MCF 10A (cell line): Measurements from ENCODE around the gene ZFYVE28. TPM values are rescaled to one million over a fixed set of nuclear protein-coding genes. Genes with fewer than 3 reads are reported as not detected.

ENCODE experiments used
- BruUV-seq: library from RNA; stranded (reverse); fragments of 400-500 nt; replicated peaks from 2 replicates; lab custom pipeline; 2021; lab: Mats Ljungman, UMichigan
- CTCF ChIA-PET: fragments of 300-600 bp; sonication (Branson Sonifier 250); formaldehyde crosslinking; extraction: SDS; loops from one replicate; lab custom pipeline; 2021; ENCODE audit warnings: antibody characterized with exemption, inconsistent platforms; lab: Yijun Ruan, JAX
- POLR2A ChIA-PET: fragments of 300-600, 350-650 bp; sonication (Branson Sonifier 250); formaldehyde crosslinking; extraction: SDS; loops from one replicate; lab custom pipeline; 2020; ENCODE audit warnings: antibody characterized with exemption, inconsistent platforms; lab: Yijun Ruan, JAX
- DNase-seq: peaks from one replicate; pipeline ENCODE4 v3.0.0-alpha.2; 2018; ENCODE audit not compliant: unreplicated experiment
- H3K27ac Mint-ChIP-seq: one replicate; pipeline ENCODE4 v1.8.0; 2022; ENCODE audit warnings: mild to moderate bottlenecking, low read depth, mixed read lengths; ENCODE audit not compliant: unreplicated experiment
- H3K27me3 Mint-ChIP-seq: one replicate; pipeline ENCODE4 v1.8.0; 2022; ENCODE audit warnings: mixed read lengths; ENCODE audit not compliant: insufficient read depth, unreplicated experiment
- H3K36me3 Mint-ChIP-seq: one replicate; pipeline ENCODE4 v1.8.0; 2022; ENCODE audit warnings: mild to moderate bottlenecking, moderate library complexity, mixed read lengths; ENCODE audit not compliant: insufficient read depth, unreplicated experiment
- H3K4me1 Mint-ChIP-seq: one replicate; pipeline ENCODE4 v1.8.0; 2022; ENCODE audit warnings: mixed read lengths; ENCODE audit not compliant: insufficient read depth, unreplicated experiment
- H3K4me3 Mint-ChIP-seq: one replicate; pipeline ENCODE4 v1.8.0; 2022; ENCODE audit warnings: mild to moderate bottlenecking, moderate library complexity, mixed read lengths; ENCODE audit not compliant: unreplicated experiment
- H3K9me3 Mint-ChIP-seq: one replicate; pipeline ENCODE4 v1.8.0; 2022; ENCODE audit warnings: mixed read lengths; ENCODE audit not compliant: unreplicated experiment
- intact Hi-C: fragments of 100-400 bp; cut with micrococcal nuclease; formaldehyde crosslinking; loops from 2 replicates; pipeline ENCODE4 v1.14.1; 2022
- total RNA-seq: library from RNA; stranded (reverse); gene quantifications from 2 replicates; pipeline ENCODE4 v1.2.3, GENCODE V29; 2022
- TF ChIP-seq, protein P1 (sequence below): fragments of 200-600 bp; IDR thresholded peaks from one replicate; pipeline ENCODE4 v1.8.0; 2022; ENCODE audit warnings: antibody characterized with exemption, mild to moderate bottlenecking; ENCODE audit not compliant: unreplicated experiment

Gene ZFYVE28
- total RNA-seq, 1 experiment from 2014 or later: 1.6 TPM

DNA sequence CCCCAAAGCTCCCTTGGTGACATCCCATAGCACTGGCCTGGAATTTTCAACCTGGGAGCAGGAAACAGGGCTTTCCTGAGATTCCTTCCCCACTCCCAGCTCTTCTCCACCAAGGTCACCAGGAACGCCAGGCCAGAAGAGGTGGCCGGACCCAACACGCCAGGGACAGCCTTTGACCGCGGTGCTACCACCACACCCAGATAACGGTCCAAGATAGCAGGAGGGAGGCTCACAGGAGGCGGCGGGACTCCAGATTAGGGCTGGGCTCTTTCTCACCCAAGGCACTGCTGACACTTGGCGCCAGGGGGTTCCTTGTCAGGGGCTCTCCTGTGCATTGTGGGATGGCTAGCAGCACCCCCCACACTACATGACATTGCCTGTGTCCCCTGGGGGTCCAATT is 22.9 kb downstream of the ZFYVE28 start:
- POLR2A ChIA-PET: no interaction called here
- Mint-ChIP-seq H3K27ac (no peak overlapping the region), H3K4me1 (peaks cover 9% of the 10 kb centered on the region), H3K27me3 (peaks cover 13% of the 10 kb centered on the region), H3K4me3 (no peak overlapping the region), H3K36me3 (no peaks in the 10 kb centered on the region), H3K9me3 (no peaks in the 10 kb centered on the region)
- intact Hi-C loops: no loop called here
- BruUV-seq: no TSS peak
- CTCF ChIA-PET: no interaction called here
- no peak for DNase-seq
- TF ChIP-seq, protein P1, sequence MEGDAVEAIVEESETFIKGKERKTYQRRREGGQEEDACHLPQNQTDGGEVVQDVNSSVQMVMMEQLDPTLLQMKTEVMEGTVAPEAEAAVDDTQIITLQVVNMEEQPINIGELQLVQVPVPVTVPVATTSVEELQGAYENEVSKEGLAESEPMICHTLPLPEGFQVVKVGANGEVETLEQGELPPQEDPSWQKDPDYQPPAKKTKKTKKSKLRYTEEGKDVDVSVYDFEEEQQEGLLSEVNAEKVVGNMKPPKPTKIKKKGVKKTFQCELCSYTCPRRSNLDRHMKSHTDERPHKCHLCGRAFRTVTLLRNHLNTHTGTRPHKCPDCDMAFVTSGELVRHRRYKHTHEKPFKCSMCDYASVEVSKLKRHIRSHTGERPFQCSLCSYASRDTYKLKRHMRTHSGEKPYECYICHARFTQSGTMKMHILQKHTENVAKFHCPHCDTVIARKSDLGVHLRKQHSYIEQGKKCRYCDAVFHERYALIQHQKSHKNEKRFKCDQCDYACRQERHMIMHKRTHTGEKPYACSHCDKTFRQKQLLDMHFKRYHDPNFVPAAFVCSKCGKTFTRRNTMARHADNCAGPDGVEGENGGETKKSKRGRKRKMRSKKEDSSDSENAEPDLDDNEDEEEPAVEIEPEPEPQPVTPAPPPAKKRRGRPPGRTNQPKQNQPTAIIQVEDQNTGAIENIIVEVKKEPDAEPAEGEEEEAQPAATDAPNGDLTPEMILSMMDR: no peak

DNA sequence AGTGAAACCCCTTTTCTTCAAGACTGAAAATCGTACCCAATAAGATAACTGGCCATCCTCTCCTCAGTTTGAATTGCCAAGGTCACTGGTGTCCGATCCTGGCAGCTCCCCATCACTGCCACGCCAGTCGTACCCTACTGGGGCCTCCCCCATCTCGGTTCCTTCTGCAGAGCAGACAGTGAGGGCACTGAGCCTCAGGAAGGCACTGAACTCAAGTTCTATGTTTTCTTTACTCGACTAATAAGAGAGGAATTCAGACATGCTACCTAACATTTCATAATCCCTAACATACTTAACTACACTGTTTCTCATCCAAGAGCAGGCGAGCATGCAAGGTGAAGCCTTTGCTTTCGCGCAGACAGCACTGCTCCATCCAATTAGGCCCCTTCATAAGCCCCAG is 23.4 kb downstream of the ZFYVE28 start:
- Mint-ChIP-seq H3K9me3 (no peaks in the 10 kb centered on the region), H3K27ac (no peak overlapping the region), H3K27me3 (peaks cover 13% of the 10 kb centered on the region), H3K4me1 (peaks cover 9% of the 10 kb centered on the region), H3K36me3 (no peaks in the 10 kb centered on the region), H3K4me3 (no peak overlapping the region)
- BruUV-seq: no TSS peak
- ChIA-PET CTCF (no interaction called here), POLR2A (no interaction called here)
- TF ChIP-seq, protein P1: no peak
- intact Hi-C loops: no loop called here
- DNase-seq: peak; percentile 27

DNA sequence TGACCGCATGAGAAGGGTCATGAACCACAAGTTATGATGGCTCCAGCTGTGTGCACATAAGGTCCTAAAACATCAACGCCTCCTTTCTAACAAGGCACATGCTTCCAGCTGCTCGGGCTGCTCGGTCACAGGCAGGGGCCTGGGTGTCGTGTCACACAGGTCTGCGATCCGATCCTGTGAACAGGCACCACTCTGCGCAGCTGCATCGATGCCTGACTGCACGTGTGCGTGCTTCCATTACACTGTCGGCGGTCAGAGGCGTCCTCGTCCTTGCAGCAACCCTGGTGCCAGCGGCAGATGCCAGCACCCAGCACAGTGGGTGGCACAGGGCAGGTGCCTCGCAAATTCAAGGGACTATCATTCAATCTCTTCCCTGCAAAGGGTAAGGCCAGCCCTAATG is 23.9 kb downstream of the ZFYVE28 start:
- POLR2A ChIA-PET: no interaction called here
- BruUV-seq: no TSS peak
- CTCF ChIA-PET: no interaction called here
- Mint-ChIP-seq H3K36me3 (no peaks in the 10 kb centered on the region), H3K4me3 (no peak overlapping the region), H3K4me1 (peaks cover 9% of the 10 kb centered on the region), H3K27ac (no peak overlapping the region), H3K27me3 (peaks cover 13% of the 10 kb centered on the region), H3K9me3 (no peaks in the 10 kb centered on the region)
- TF ChIP-seq, protein P1: no peak
- intact Hi-C loops: no loop called here
- DNase-seq: no peak

DNA sequence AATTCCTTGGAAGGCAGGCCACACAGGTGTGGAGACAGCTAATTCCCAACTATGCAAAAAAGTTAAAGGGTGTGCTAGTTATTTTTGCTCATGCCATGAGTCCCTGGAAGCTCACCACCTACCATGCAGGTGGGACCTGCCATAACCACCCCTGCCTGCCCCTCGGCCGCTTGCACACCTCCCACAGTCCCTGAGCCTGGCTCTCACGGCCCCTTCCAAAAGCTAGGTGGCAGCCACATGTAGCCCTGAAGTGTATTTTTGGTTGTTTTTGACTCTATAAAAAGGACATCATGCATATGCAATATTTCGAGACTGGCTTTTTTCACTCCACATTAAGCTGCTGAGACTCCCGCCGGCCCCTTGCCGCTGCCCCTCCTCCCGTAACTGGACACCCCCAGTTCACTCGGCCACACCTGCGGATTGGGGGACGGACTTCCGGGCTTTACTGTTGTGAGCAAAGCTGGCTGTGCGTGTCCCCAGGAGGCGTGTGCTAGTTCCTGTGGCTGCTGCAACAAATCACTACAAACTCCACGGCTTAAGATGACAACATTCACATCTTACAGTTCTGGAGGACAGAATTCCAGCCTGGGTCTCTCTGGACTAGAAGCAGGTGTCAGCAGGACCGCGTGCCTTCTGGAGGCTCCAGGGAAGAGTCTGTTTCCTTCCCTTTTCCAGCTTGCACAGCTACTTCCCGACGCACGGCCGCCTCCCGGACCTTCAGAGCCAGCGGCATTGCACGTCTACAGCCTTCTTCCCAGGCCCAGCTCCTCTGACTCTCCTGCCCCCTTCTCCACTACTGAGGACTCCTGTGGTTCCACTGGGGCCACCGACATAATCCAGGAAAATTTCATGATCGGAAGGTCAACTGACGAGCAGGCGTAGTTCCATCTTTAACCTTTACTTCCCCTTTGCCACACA is 24.8 kb downstream of the ZFYVE28 start:
- CTCF ChIA-PET: interaction anchor here (1.0 to 1.9 kb wide), 2 partner anchors 9 to 17 kb away, joined by 3 to 7 read pairs; no protein-coding TSS in a partner anchor
- Mint-ChIP-seq H3K27me3 (peaks cover 8% of the 10 kb centered on the region), H3K4me3 (no peak overlapping the region), H3K36me3 (no peaks in the 10 kb centered on the region), H3K27ac (no peak overlapping the region), H3K9me3 (no peaks in the 10 kb centered on the region), H3K4me1 (peaks cover 9% of the 10 kb centered on the region)
- BruUV-seq: no TSS peak
- DNase-seq: no peak
- intact Hi-C loops: no loop called here
- TF ChIP-seq, protein P1: no peak
- POLR2A ChIA-PET: interaction anchor here (1.1 kb wide), 1 partner anchor 19 kb away, joined by 3 read pairs; no protein-coding TSS in a partner anchor
